ENCODE results near the gene CLCN2. TPM values are rescaled to one million over a fixed set of nuclear protein-coding genes. Genes with fewer than 3 reads are reported as not detected.

The CLCN2 gene
- total RNA-seq, 1 donor from 2014 or later: 4.2 TPM

- no peak for DNase-seq (ENCODE audit: low read depth)
- no peak for TF ChIP-seq CTCF (conservative IDR thresholded peaks at IDR 0.05; ENCODE audit: low read depth, low read length)
- peak overlapping the region; percentile 72 for H3K4me3 ChIP-seq (ENCODE audit: low read depth, low read length)
Measured at GRCh38 chr3:184336547-184337398, 24.6 kb downstream of the CLCN2 start.

- no peak for TF ChIP-seq CTCF (conservative IDR thresholded peaks at IDR 0.05; ENCODE audit: low read depth, low read length)
- no peak for DNase-seq (ENCODE audit: low read depth)
- H3K4me3 ChIP-seq (ENCODE audit: low read depth, low read length): peak overlapping the region; percentile 72
Measured at GRCh38 chr3:184335661-184336546, 25.5 kb downstream of the CLCN2 start.

- no peak overlapping the region for H3K4me3 ChIP-seq (ENCODE audit: low read depth, low read length)
- DNase-seq (ENCODE audit: low read depth): no peak
- no peak for TF ChIP-seq CTCF (conservative IDR thresholded peaks at IDR 0.05; ENCODE audit: low read depth, low read length)
Measured at GRCh38 chr3:184335291-184335660, 26.1 kb downstream of the CLCN2 start.

- TF ChIP-seq CTCF (conservative IDR thresholded peaks at IDR 0.05; ENCODE audit: low read depth, low read length): no peak
- no peak for DNase-seq (ENCODE audit: low read depth)
- no peak overlapping the region for H3K4me3 ChIP-seq (ENCODE audit: low read depth, low read length)
Measured at GRCh38 chr3:184334470-184335158, 26.8 kb downstream of the CLCN2 start.

- no peak for DNase-seq (ENCODE audit: low read depth)
- no peak for TF ChIP-seq CTCF (conservative IDR thresholded peaks at IDR 0.05; ENCODE audit: low read depth, low read length)
- H3K4me3 ChIP-seq (ENCODE audit: low read depth, low read length): no peak overlapping the region
Measured at GRCh38 chr3:184333700-184334099, 27.7 kb downstream of the CLCN2 start.

GRCh38 chr3:184333190-184333589 is 28.2 kb downstream of the CLCN2 start:
- no peak for TF ChIP-seq CTCF (conservative IDR thresholded peaks at IDR 0.05; ENCODE audit: low read depth, low read length)
- DNase-seq (ENCODE audit: low read depth): no peak
- H3K4me3 ChIP-seq (ENCODE audit: low read depth, low read length): no peak overlapping the region

Measured in epithelial cell of proximal tubule (primary cell).